ENCODE results near the gene NDFIP2. TPM values are rescaled to one million over a fixed set of nuclear protein-coding genes. Genes with fewer than 3 reads are reported as not detected.
"Not testable (repeated sequence)": the region's sequence is repeated elsewhere in the genome, so short reads cannot be mapped to it uniquely, and the experiment has no call there.

NDFIP2 gene
- total RNA-seq, 5 donors from 2014 or later (not counting 1 experiment from before 2014, with no cell fraction given): 3.1 to 6.8 (median 5.0) TPM

GRCh38 chr13:79573892-79574291 lies 92.9 kb downstream of the NDFIP2 start:
- CTCF ChIA-PET; H3K4me3 ChIP-seq (ENCODE audit: control insufficient read depth in 1 of 2, extremely low read depth in 1 of 2, low read length in 1 of 2); H3K27ac Mint-ChIP-seq; H3K36me3 ChIP-seq (ENCODE audit: control insufficient read depth in 2 of 2, extremely low read depth in 1 of 2, insufficient read depth in 1 of 2, low read length in 1 of 2); H3K27me3 Mint-ChIP-seq; ATAC-seq (replicated peaks in 1 of 4); H3K4me3 Mint-ChIP-seq; H3K27ac ChIP-seq (ENCODE audit: low read length); DNase-seq; H3K4me1 ChIP-seq (ENCODE audit: control insufficient read depth in 1 of 2, extremely low read depth in 1 of 2, insufficient read depth in 2 of 2, low read length in 2 of 2); H3K9me3 ChIP-seq; H3K27me3 ChIP-seq (replicated peaks in 1 of 2; ENCODE audit: control insufficient read depth in 2 of 2, extremely low read depth in 1 of 2, insufficient read depth in 2 of 2, low read length in 1 of 2); POLR2A ChIA-PET; H3K4me1 Mint-ChIP-seq; H3K36me3 Mint-ChIP-seq: not testable (repeated sequence)
- H3K9me3 Mint-ChIP-seq: peaks cover 2 to 12% (median 11%) of the 10 kb centered on the region in 3 donors

DNA sequence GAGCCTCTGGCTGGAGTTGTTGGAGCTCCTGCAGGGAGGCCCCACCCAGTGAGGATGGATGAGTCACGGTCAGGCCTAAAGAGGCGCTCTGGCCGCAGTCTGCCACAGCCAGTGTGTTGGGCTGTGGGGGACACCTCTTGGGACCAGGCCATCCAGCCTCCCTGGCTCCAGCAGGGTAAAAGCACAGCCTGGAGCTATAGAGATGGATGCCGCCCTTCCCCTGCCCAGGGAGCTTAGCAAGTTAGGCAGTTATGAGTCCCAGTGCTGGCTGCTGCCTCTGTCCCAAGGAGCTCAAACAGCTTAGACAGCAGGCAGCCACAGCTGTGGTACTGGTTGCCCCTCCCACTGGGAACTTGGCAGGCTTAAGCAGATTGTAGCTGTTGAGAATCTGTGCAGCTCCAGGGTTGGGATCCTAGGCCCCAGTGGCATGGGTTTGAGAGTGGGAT lies 100.9 kb downstream of the NDFIP2 start:
- Mint-ChIP-seq H3K27ac (no peak overlapping the region), H3K27me3 (peaks cover 0 to 2% of the 10 kb centered on the region in 2 donors), H3K9me3 (peaks cover 0 to 13% (median 10%) of the 10 kb centered on the region in 3 donors), H3K4me1 (no peaks in the 10 kb centered on the region), H3K36me3 (no peaks in the 10 kb centered on the region), H3K4me3 (no peak overlapping the region)
- no peak for DNase-seq
- Histone ChIP-seq H3K27ac (ENCODE audit: low read length) (no peak overlapping the region), H3K27me3 (replicated peaks in 1 of 2; ENCODE audit: control insufficient read depth in 2 of 2, extremely low read depth in 1 of 2, insufficient read depth in 2 of 2, low read length in 1 of 2) (peaks cover 0 to 8% of the 10 kb centered on the region in 2 experiments), H3K4me1 (ENCODE audit: control insufficient read depth in 1 of 2, extremely low read depth in 1 of 2, insufficient read depth in 2 of 2, low read length in 2 of 2) (no peaks in the 10 kb centered on the region), H3K4me3 (ENCODE audit: control insufficient read depth in 1 of 2, extremely low read depth in 1 of 2, low read length in 1 of 2) (no peak overlapping the region), H3K36me3 (ENCODE audit: control insufficient read depth in 2 of 2, extremely low read depth in 1 of 2, insufficient read depth in 1 of 2, low read length in 1 of 2) (no peaks in the 10 kb centered on the region), H3K9me3 (no peaks in the 10 kb centered on the region)
- ATAC-seq (replicated peaks in 1 of 4): no peak
- ChIA-PET CTCF (no interaction called here), POLR2A (no interaction called here)
- 86% methylated on average over 4 of the region's 4 CpGs for WGBS (ENCODE audit: insufficient coverage)

DNA sequence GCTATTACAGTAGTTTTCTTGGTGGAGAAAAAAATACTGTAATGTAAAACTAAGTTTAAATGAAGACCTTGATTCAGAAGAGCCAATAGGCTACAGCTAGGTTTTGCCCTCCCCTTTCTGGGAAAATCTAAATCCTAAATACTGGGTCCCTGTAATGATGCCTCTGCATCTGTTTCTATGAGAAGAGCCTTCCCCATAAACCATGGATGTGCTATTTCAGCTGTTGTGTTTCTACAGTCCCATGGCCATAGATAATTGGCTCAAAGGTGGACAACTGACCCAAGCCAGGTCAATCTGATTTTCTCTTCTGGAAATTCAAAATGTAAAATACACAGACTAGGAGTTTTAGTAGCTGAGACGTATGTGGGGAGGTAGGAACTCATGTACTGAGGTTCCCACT lies 101.9 kb downstream of the NDFIP2 start:
- H3K4me1 Mint-ChIP-seq: no peaks in the 10 kb centered on the region
- POLR2A ChIA-PET: no interaction called here
- peaks cover 0 to 2% of the 10 kb centered on the region in 2 donors for H3K27me3 Mint-ChIP-seq
- CTCF ChIA-PET: no interaction called here
- H3K9me3 Mint-ChIP-seq: peaks cover 0 to 8% (median 5%) of the 10 kb centered on the region in 3 donors
- no peak overlapping the region for H3K27ac Mint-ChIP-seq
- no peak overlapping the region for H3K4me3 Mint-ChIP-seq
- no peaks in the 10 kb centered on the region for H3K4me1 ChIP-seq (ENCODE audit: control insufficient read depth in 1 of 2, extremely low read depth in 1 of 2, insufficient read depth in 2 of 2, low read length in 2 of 2)
- H3K36me3 ChIP-seq (ENCODE audit: control insufficient read depth in 2 of 2, extremely low read depth in 1 of 2, insufficient read depth in 1 of 2, low read length in 1 of 2): no peaks in the 10 kb centered on the region
- DNase-seq (no peak), ATAC-seq (replicated peaks in 1 of 4) (no peak)
- H3K27me3 ChIP-seq (replicated peaks in 1 of 2; ENCODE audit: control insufficient read depth in 2 of 2, extremely low read depth in 1 of 2, insufficient read depth in 2 of 2, low read length in 1 of 2): peaks cover 0 to 8% of the 10 kb centered on the region in 2 experiments
- no CpG with 5 or more reads among the region's 1 CpG for WGBS (ENCODE audit: insufficient coverage)
- no peaks in the 10 kb centered on the region for H3K9me3 ChIP-seq
- H3K27ac ChIP-seq (ENCODE audit: low read length): no peak overlapping the region
- no peaks in the 10 kb centered on the region for H3K36me3 Mint-ChIP-seq
- H3K4me3 ChIP-seq (ENCODE audit: control insufficient read depth in 1 of 2, extremely low read depth in 1 of 2, low read length in 1 of 2): no peak overlapping the region

GRCh38 chr13:79585033-79585432 lies 104.1 kb downstream of the NDFIP2 start:
- Histone ChIP-seq H3K27me3 (replicated peaks in 1 of 2; ENCODE audit: control insufficient read depth in 2 of 2, extremely low read depth in 1 of 2, insufficient read depth in 2 of 2, low read length in 1 of 2) (peaks cover 0 to 8% of the 10 kb centered on the region in 2 experiments), H3K36me3 (ENCODE audit: control insufficient read depth in 2 of 2, extremely low read depth in 1 of 2, insufficient read depth in 1 of 2, low read length in 1 of 2) (no peaks in the 10 kb centered on the region), H3K4me3 (ENCODE audit: control insufficient read depth in 1 of 2, extremely low read depth in 1 of 2, low read length in 1 of 2) (no peak overlapping the region), H3K27ac (ENCODE audit: low read length) (no peak overlapping the region), H3K9me3 (no peaks in the 10 kb centered on the region), H3K4me1 (ENCODE audit: control insufficient read depth in 1 of 2, extremely low read depth in 1 of 2, insufficient read depth in 2 of 2, low read length in 2 of 2) (no peaks in the 10 kb centered on the region)
- Mint-ChIP-seq H3K9me3 (peaks cover 3 to 13% (median 5%) of the 10 kb centered on the region in 3 donors), H3K27ac (no peak overlapping the region), H3K4me1 (no peaks in the 10 kb centered on the region), H3K27me3 (peaks cover 0 to 5% of the 10 kb centered on the region in 2 donors), H3K4me3 (no peak overlapping the region), H3K36me3 (no peaks in the 10 kb centered on the region)
- WGBS (ENCODE audit: insufficient coverage): no CpG with 5 or more reads among the region's 1 CpG
- ATAC-seq (replicated peaks in 1 of 4) (no peak), DNase-seq (no peak)
- ChIA-PET CTCF (no interaction called here), POLR2A (interaction anchor here in 1 of 2 donors (0.6 kb wide), 1 partner anchor 266 kb away, joined by 15 read pairs; no protein-coding TSS in a partner anchor)

DNA sequence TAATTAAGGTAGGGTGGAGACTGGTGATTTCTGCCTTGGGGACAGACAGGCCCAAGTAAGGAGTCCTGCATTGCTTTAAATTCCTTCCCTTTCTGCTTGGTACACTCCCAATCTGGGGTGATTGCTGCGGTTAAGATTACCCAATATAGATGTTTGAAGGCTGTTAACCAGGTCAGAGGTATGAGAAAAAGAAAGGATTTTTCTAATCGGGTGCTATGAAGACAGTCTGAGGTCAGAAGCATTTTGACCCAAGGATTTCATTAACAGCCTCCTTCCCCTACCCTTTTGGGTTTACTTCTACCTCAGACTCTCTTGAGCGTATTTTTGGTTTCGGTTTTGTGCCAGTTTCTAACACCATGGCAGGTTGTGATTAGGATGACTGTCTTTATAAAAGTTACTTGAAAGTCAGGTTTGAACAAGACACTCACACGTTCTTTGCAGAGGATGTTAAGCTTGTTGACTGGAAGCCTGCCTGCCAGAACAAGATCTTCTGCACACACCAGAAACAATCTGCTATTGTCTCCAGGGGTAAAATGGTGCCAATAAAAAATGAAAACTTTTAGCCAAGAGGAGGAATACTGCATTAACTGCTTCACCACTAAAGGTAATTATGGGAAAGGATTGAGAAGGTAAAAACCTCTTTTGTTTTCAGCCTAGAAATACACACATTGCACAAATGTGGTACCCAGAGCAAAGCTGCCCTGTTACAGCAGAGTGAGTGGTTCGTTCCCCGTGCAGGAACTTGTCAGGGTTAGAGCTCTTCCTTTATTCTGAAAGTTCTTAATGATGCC lies 108.8 kb downstream of the NDFIP2 start:
- peaks cover 3 to 9% (median 3%) of the 10 kb centered on the region in 3 donors for H3K9me3 Mint-ChIP-seq
- CTCF ChIA-PET: no interaction called here

GRCh38 chr13:79590394-79590676 lies 109.4 kb downstream of the NDFIP2 start:
- ChIA-PET POLR2A (no interaction called here), CTCF (no interaction called here)
- Mint-ChIP-seq H3K9me3 (peaks cover 0 to 6% (median 3%) of the 10 kb centered on the region in 3 donors), H3K4me1 (no peaks in the 10 kb centered on the region), H3K36me3 (no peaks in the 10 kb centered on the region), H3K27ac (no peak overlapping the region), H3K27me3 (peaks cover 0 to 7% of the 10 kb centered on the region in 2 donors), H3K4me3 (no peak overlapping the region)
- no peaks in the 10 kb centered on the region for H3K4me1 ChIP-seq (ENCODE audit: control insufficient read depth in 1 of 2, extremely low read depth in 1 of 2, insufficient read depth in 2 of 2, low read length in 2 of 2)
- H3K36me3 ChIP-seq (ENCODE audit: control insufficient read depth in 2 of 2, extremely low read depth in 1 of 2, insufficient read depth in 1 of 2, low read length in 1 of 2): no peaks in the 10 kb centered on the region
- H3K27ac ChIP-seq (ENCODE audit: low read length): no peak overlapping the region
- H3K4me3 ChIP-seq (ENCODE audit: control insufficient read depth in 1 of 2, extremely low read depth in 1 of 2, low read length in 1 of 2): no peak overlapping the region
- no peaks in the 10 kb centered on the region for H3K27me3 ChIP-seq (replicated peaks in 1 of 2; ENCODE audit: control insufficient read depth in 2 of 2, extremely low read depth in 1 of 2, insufficient read depth in 2 of 2, low read length in 1 of 2)
- DNase-seq (no peak), ATAC-seq (replicated peaks in 1 of 4) (no peak)
- no peaks in the 10 kb centered on the region for H3K9me3 ChIP-seq

More for the DNA sequence above, 108.8 kb downstream of the NDFIP2 start:
- ATAC-seq (replicated peaks in 1 of 4) (no peak), DNase-seq (no peak)
- Mint-ChIP-seq H3K4me3 (no peak overlapping the region), H3K4me1 (no peaks in the 10 kb centered on the region), H3K27me3 (peaks cover 0 to 7% of the 10 kb centered on the region in 2 donors), H3K36me3 (no peaks in the 10 kb centered on the region), H3K27ac (no peak overlapping the region)
- Histone ChIP-seq H3K9me3 (no peaks in the 10 kb centered on the region), H3K4me1 (ENCODE audit: control insufficient read depth in 1 of 2, extremely low read depth in 1 of 2, insufficient read depth in 2 of 2, low read length in 2 of 2) (no peaks in the 10 kb centered on the region), H3K27ac (ENCODE audit: low read length) (no peak overlapping the region), H3K4me3 (ENCODE audit: control insufficient read depth in 1 of 2, extremely low read depth in 1 of 2, low read length in 1 of 2) (no peak overlapping the region), H3K27me3 (replicated peaks in 1 of 2; ENCODE audit: control insufficient read depth in 2 of 2, extremely low read depth in 1 of 2, insufficient read depth in 2 of 2, low read length in 1 of 2) (no peaks in the 10 kb centered on the region), H3K36me3 (ENCODE audit: control insufficient read depth in 2 of 2, extremely low read depth in 1 of 2, insufficient read depth in 1 of 2, low read length in 1 of 2) (no peaks in the 10 kb centered on the region)
- POLR2A ChIA-PET: no interaction called here
- no CpG with 5 or more reads among the region's 7 CpGs for WGBS (ENCODE audit: insufficient coverage)

DNA sequence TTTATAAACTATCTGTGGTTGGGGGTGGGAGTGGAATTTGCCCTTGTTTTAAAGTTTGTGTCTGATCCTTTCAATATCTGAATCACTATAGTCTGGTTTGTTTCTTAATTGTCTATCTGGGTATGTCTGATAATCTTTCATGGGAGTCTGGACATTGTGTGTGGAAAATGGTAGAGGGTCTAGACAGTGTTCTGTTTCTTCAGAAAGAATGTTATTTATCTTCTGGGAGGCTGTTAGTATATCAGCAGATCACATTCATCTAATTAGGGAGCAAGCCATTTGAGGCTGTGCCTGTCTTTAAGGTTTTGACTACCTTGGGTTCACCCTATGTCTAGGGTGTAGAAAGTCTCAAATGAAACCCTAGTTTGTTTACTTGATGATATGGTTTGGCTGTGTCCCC lies 110.5 kb downstream of the NDFIP2 start:
- H3K27ac ChIP-seq (ENCODE audit: low read length): no peak overlapping the region

More for the DNA sequence above, 110.5 kb downstream of the NDFIP2 start:
- no peaks in the 10 kb centered on the region for H3K9me3 ChIP-seq
- CTCF ChIA-PET: no interaction called here
- no peaks in the 10 kb centered on the region for H3K27me3 ChIP-seq (replicated peaks in 1 of 2; ENCODE audit: control insufficient read depth in 2 of 2, extremely low read depth in 1 of 2, insufficient read depth in 2 of 2, low read length in 1 of 2)
- Mint-ChIP-seq H3K9me3 (peaks cover 0 to 6% (median 3%) of the 10 kb centered on the region in 3 donors), H3K27me3 (peaks cover 3 to 7% of the 10 kb centered on the region in 2 donors), H3K4me1 (no peaks in the 10 kb centered on the region), H3K27ac (no peak overlapping the region), H3K4me3 (no peak overlapping the region), H3K36me3 (no peaks in the 10 kb centered on the region)
- ATAC-seq (replicated peaks in 1 of 4) (no peak), DNase-seq (no peak)
- H3K4me3 ChIP-seq (ENCODE audit: control insufficient read depth in 1 of 2, extremely low read depth in 1 of 2, low read length in 1 of 2): no peak overlapping the region
- H3K36me3 ChIP-seq (ENCODE audit: control insufficient read depth in 2 of 2, extremely low read depth in 1 of 2, insufficient read depth in 1 of 2, low read length in 1 of 2): no peaks in the 10 kb centered on the region
- POLR2A ChIA-PET: no interaction called here
- H3K4me1 ChIP-seq (ENCODE audit: control insufficient read depth in 1 of 2, extremely low read depth in 1 of 2, insufficient read depth in 2 of 2, low read length in 2 of 2): no peaks in the 10 kb centered on the region
